Effector memory CD4-positive, alpha-beta T cell (primary cell): Measurements from ENCODE around the gene PLPP3.

Source experiments
- DNase-seq, 3 donors: peaks; one replicate each; pipeline ENCODE4 v3.0.0-alpha.2; 2020
- H3K27ac ChIP-seq: 2 replicates; pipeline ENCODE4 v1.7.0; 2013; ENCODE audit warnings: mild to moderate bottlenecking, low read length, moderate library complexity; ENCODE audit not compliant: insufficient read depth, poor library complexity, severe bottlenecking
- H3K27me3 ChIP-seq: replicated peaks from 2 replicates; pipeline ENCODE4 v1.7.0; 2013; ENCODE audit warnings: mild to moderate bottlenecking, low read length; ENCODE audit not compliant: insufficient read depth, control insufficient read depth, poor library complexity, severe bottlenecking
- H3K36me3 ChIP-seq: 2 replicates; pipeline ENCODE4 v1.7.0; 2013; ENCODE audit warnings: mild to moderate bottlenecking, low read length, moderate library complexity; ENCODE audit not compliant: control insufficient read depth, insufficient read depth
- H3K4me1 ChIP-seq: 2 replicates; pipeline ENCODE4 v1.7.0; 2013; ENCODE audit warnings: low read length, mild to moderate bottlenecking; ENCODE audit not compliant: control insufficient read depth, insufficient read depth, poor library complexity, severe bottlenecking
- H3K4me3 ChIP-seq: 2 replicates; pipeline ENCODE4 v1.7.0; 2013; ENCODE audit warnings: low read length, low read depth, mild to moderate bottlenecking; ENCODE audit not compliant: insufficient read depth, poor library complexity, severe bottlenecking
- H3K9me3 ChIP-seq: 2 replicates; pipeline ENCODE4 v1.7.0; 2013; ENCODE audit warnings: mild to moderate bottlenecking, low read length, moderate library complexity; ENCODE audit not compliant: control insufficient read depth

The PLPP3 gene

GRCh38 chr1:56550859-56551188, 28.5 kb downstream of the PLPP3 start:
- H3K27me3 ChIP-seq = no peaks in the 10 kb centered on the region
- no peaks in the 10 kb centered on the region for H3K4me1 ChIP-seq
- no peak overlapping the region for H3K27ac ChIP-seq
- no peak overlapping the region for H3K4me3 ChIP-seq
- no peaks in the 10 kb centered on the region for H3K9me3 ChIP-seq
- H3K36me3 ChIP-seq = no peaks in the 10 kb centered on the region
- no peak for DNase-seq

- DNase-seq = no peak
- Histone ChIP-seq H3K9me3 (no peaks in the 10 kb centered on the region), H3K4me3 (no peak overlapping the region), H3K4me1 (no peaks in the 10 kb centered on the region), H3K27me3 (no peaks in the 10 kb centered on the region), H3K36me3 (no peaks in the 10 kb centered on the region), H3K27ac (no peak overlapping the region)
These were observed 29.1 kb downstream of the PLPP3 start for GRCh38 chr1:56550138-56550858.

- H3K27me3 ChIP-seq = no peaks in the 10 kb centered on the region
- no peak for DNase-seq
- no peak overlapping the region for H3K4me3 ChIP-seq
- H3K9me3 ChIP-seq = no peaks in the 10 kb centered on the region
- no peak overlapping the region for H3K27ac ChIP-seq
- H3K4me1 ChIP-seq = no peaks in the 10 kb centered on the region
- H3K36me3 ChIP-seq = no peaks in the 10 kb centered on the region
These were observed 30.8 kb downstream of the PLPP3 start for GRCh38 chr1:56548571-56548970.

GRCh38 chr1:56547977-56548376, 31.4 kb downstream of the PLPP3 start:
- Histone ChIP-seq H3K27me3 (no peaks in the 10 kb centered on the region), H3K36me3 (no peaks in the 10 kb centered on the region), H3K9me3 (no peaks in the 10 kb centered on the region), H3K27ac (no peak overlapping the region), H3K4me3 (no peak overlapping the region), H3K4me1 (no peaks in the 10 kb centered on the region)
- no peak for DNase-seq

- no peak for DNase-seq
- H3K9me3 ChIP-seq = no peaks in the 10 kb centered on the region
- H3K27ac ChIP-seq = no peak overlapping the region
- H3K27me3 ChIP-seq = no peaks in the 10 kb centered on the region
- H3K36me3 ChIP-seq = no peaks in the 10 kb centered on the region
- H3K4me3 ChIP-seq = no peak overlapping the region
- no peaks in the 10 kb centered on the region for H3K4me1 ChIP-seq
These were observed 31.9 kb downstream of the PLPP3 start for GRCh38 chr1:56547473-56547872.

- no peaks in the 10 kb centered on the region for H3K27me3 ChIP-seq
- H3K4me1 ChIP-seq = no peaks in the 10 kb centered on the region
- H3K27ac ChIP-seq = no peak overlapping the region
- DNase-seq = no peak
- H3K4me3 ChIP-seq = no peak overlapping the region
- no peaks in the 10 kb centered on the region for H3K9me3 ChIP-seq
- H3K36me3 ChIP-seq = no peaks in the 10 kb centered on the region
These were observed 33.7 kb downstream of the PLPP3 start for GRCh38 chr1:56545711-56546110.

- Histone ChIP-seq H3K4me1 (no peaks in the 10 kb centered on the region), H3K27ac (no peak overlapping the region), H3K27me3 (no peaks in the 10 kb centered on the region), H3K36me3 (no peaks in the 10 kb centered on the region), H3K4me3 (no peak overlapping the region), H3K9me3 (no peaks in the 10 kb centered on the region)
- no peak for DNase-seq
These were observed 35.4 kb downstream of the PLPP3 start for GRCh38 chr1:56543783-56544612.

GRCh38 chr1:56542651-56543050, 36.7 kb downstream of the PLPP3 start:
- Histone ChIP-seq H3K36me3 (no peaks in the 10 kb centered on the region), H3K27me3 (no peaks in the 10 kb centered on the region), H3K9me3 (no peaks in the 10 kb centered on the region), H3K4me3 (no peak overlapping the region), H3K4me1 (no peaks in the 10 kb centered on the region), H3K27ac (no peak overlapping the region)
- DNase-seq = no peak

GRCh38 chr1:56541408-56541807, 38.0 kb downstream of the PLPP3 start:
- H3K9me3 ChIP-seq = no peaks in the 10 kb centered on the region
- no peak overlapping the region for H3K27ac ChIP-seq
- H3K36me3 ChIP-seq = no peaks in the 10 kb centered on the region
- no peak for DNase-seq
- H3K4me3 ChIP-seq = no peak overlapping the region
- H3K27me3 ChIP-seq = no peaks in the 10 kb centered on the region
- H3K4me1 ChIP-seq = no peaks in the 10 kb centered on the region

- Histone ChIP-seq H3K27me3 (no peaks in the 10 kb centered on the region), H3K4me1 (no peaks in the 10 kb centered on the region), H3K9me3 (no peaks in the 10 kb centered on the region), H3K36me3 (no peaks in the 10 kb centered on the region), H3K27ac (no peak overlapping the region), H3K4me3 (no peak overlapping the region)
- no peak for DNase-seq
These were observed 38.9 kb downstream of the PLPP3 start for GRCh38 chr1:56540467-56540866.
